NB4 (cell line): Measurements from ENCODE around the gene CBR3.

ENCODE experiments used
- DNase-seq: peaks from one replicate; pipeline ENCODE4 v3.0.0; 2010; ENCODE audit warnings: low read depth
- H3K4me3 ChIP-seq: one replicate; pipeline ENCODE4 v1.5.1; 2011; ENCODE audit warnings: mild to moderate bottlenecking, low read depth, low read length, moderate library complexity
- MYC ChIP-seq: IDR thresholded peaks from 2 replicates; pipeline ENCODE4 v1.6.1; 2011; ENCODE audit warnings: low read depth, low read length
- POLR2A ChIP-seq: IDR thresholded peaks from 2 replicates; pipeline ENCODE4 v1.6.1; 2011; ENCODE audit warnings: mild to moderate bottlenecking; ENCODE audit not compliant: insufficient read length; ENCODE audit errors: extremely low read depth
- TF ChIP-seq, protein P1 (sequence below): IDR thresholded peaks from 2 replicates; pipeline ENCODE4 v1.6.1; 2011; ENCODE audit warnings: low read depth, low read length
- TF ChIP-seq, protein P2 (sequence below): IDR thresholded peaks from one replicate; pipeline ENCODE4 v1.5.1; 2012; ENCODE audit warnings: low read depth, low read length

The CBR3 gene

DNA sequence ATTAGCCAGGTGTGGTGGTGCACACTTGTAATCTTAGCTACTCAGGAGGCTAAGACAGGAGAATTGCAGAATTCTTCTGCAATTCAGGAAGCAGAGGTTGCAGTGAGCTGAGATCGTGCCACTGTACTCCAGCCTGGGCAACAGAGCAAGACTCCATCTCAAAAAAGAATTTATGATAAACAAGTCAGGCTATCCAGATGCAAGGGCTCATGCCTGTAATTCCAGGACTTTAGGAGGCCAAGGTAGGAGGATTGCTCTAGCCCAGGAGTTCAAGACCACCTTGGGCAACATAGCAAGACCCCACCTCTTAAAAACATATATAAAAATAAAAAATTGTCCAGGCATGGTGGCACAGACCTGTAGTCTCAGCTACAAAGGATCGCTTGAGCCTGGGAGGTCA lies 10.5 kb upstream of the CBR3 start:
- DNase-seq = no peak
- TF ChIP-seq, protein P1, sequence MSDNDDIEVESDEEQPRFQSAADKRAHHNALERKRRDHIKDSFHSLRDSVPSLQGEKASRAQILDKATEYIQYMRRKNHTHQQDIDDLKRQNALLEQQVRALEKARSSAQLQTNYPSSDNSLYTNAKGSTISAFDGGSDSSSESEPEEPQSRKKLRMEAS = no peak
- TF ChIP-seq POLR2A (no peak), MYC (no peak)
- TF ChIP-seq, protein P2, sequence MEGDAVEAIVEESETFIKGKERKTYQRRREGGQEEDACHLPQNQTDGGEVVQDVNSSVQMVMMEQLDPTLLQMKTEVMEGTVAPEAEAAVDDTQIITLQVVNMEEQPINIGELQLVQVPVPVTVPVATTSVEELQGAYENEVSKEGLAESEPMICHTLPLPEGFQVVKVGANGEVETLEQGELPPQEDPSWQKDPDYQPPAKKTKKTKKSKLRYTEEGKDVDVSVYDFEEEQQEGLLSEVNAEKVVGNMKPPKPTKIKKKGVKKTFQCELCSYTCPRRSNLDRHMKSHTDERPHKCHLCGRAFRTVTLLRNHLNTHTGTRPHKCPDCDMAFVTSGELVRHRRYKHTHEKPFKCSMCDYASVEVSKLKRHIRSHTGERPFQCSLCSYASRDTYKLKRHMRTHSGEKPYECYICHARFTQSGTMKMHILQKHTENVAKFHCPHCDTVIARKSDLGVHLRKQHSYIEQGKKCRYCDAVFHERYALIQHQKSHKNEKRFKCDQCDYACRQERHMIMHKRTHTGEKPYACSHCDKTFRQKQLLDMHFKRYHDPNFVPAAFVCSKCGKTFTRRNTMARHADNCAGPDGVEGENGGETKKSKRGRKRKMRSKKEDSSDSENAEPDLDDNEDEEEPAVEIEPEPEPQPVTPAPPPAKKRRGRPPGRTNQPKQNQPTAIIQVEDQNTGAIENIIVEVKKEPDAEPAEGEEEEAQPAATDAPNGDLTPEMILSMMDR = no peak
- no peak overlapping the region for H3K4me3 ChIP-seq

DNA sequence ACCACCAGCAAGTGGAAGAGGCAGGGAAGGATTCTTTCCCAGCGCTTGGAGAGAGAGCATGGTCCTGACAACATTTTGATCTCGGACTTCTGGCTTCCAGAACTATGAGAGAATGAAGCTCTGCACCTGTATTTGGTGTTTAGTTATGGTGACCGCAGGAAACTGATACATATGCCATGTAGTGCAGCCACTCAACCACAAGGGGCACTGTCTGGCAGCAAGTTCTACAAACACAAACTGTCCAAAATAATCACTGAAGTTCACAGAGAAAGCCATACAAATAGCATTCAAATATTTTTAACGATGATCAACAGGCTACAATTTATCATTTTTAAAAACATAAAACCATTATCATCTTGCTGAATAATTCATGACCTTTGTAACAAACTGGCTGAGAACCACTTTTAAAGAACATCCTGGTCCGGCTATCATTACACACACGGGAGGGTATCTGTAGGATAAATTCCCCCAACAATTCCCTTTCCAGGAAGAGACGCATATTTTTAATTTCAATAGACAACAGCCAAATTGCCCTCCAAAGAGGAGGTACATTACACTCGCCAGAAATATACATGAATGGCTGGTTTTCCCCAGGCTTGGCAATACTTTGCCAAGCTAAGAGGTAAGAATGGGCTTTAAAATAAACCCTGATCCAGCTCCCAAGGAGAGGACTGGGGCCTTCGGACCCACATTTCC lies 9.2 kb upstream of the CBR3 start:
- no peak overlapping the region for H3K4me3 ChIP-seq
- no peak for TF ChIP-seq POLR2A
- TF ChIP-seq, protein P1 = 0 out of 2 replicates have a peak, but pooled peaks have one; percentile 6
- TF ChIP-seq, protein P2 = peak; percentile 96
- peak; percentile 63 for DNase-seq

DNA sequence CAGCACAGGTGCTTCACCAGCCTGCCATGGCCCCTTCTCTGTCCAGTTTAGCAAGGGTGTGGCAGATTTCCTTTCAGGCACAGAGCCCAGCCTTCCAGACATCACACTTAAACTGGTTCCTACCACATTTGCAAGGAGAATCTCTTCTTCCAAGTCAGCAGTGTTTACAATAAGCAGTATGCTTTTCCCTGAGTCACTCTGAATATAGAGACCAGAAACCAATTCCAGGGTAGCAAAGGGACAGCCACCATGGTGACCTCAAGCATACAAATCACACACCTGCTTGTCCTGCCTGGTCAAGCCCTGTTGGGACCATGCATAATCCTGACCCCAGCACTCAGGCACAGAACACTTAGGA lies 8.7 kb upstream of the CBR3 start:
- no peak for TF ChIP-seq POLR2A
- no peak for DNase-seq
- no peak overlapping the region for H3K4me3 ChIP-seq

DNA sequence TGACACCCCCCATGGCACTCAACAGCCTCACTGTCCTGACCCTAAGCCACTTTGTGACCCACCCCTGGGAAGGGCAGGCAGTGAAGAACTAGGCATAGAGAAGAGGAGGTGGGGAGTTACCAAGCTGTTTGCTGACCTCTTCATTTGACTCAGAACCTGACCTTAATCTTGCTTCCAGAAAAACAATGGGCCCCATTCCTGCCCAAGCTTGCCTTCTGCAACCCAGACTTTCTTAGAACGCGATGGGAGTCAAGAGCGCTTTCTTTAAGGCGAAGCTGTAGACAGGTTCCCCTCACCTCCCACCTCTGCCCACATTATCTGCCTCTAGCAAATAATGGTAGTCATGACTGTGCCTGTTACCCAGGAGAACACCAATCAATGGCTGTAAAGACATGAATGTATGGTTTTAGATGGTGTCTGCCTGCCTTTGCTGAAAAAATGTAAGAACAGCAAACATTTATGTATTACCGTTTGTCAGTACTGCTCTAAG lies 8.2 kb upstream of the CBR3 start:
- DNase-seq = no peak
- no peak overlapping the region for H3K4me3 ChIP-seq
- TF ChIP-seq MYC (no peak), POLR2A (no peak)
- TF ChIP-seq, protein P2 = no peak
- TF ChIP-seq, protein P1 = no peak

DNA sequence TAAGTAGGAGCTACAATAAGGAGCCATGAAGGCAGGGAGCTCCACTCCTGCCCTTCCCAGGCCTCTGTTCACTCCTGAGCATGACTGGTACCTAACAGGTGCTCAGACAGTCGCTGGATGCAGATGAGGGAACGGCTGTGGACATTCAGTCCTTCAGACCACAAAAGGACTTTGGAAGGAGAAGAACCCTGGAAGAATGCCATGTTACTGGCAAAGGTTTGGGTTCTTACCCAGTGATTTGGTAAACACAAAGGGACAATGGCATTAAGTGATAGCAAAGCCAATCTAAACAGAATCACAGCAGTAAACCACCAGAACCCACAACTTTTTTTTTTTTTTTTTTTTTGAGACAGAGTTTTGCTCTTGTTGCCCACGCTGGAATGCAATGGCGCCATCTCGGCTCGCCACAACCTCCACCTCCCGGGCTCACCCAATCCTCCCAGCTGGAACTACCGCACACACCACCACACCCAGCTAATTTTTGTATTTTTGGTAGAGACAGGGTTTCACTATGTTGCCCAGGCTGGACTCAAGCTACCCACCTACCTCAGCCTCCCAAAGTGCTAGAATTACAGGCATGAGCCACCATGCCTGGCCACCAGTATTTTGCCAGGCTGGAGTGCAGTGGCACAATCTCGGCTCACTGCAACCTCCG lies 7.5 kb upstream of the CBR3 start:
- no peak overlapping the region for H3K4me3 ChIP-seq
- no peak for DNase-seq
- TF ChIP-seq, protein P2 = no peak
- TF ChIP-seq, protein P1 = no peak
- no peak for TF ChIP-seq MYC
- no peak for TF ChIP-seq POLR2A

DNA sequence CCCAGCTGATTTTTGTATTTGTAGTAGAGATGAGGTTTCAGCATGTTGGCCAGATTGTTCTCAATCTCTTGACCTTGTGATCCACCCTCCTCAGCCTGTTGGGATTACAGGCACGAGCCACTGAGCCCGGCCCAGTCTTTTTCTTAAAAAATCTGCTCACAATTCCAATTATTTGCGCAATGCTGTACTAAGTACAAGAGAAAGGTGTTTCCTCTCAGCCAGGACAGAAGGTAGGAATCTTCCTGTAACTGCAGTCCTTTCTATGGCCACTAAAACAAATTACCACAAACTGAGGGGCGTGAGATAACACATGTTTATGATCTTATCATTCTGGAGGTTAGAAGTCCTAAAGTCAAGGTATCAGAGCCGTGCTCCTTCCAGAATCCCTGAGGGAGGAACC lies 6.9 kb upstream of the CBR3 start:
- no peak for DNase-seq
- no peak overlapping the region for H3K4me3 ChIP-seq
- TF ChIP-seq, protein P1 = no peak
- TF ChIP-seq POLR2A (no peak), MYC (no peak)
